ENCODE results near the gene MRPS16.

MRPS16 gene

GRCh38 chr10:73238990-73239566, 13.4 kb downstream of the MRPS16 start:
- Histone ChIP-seq H3K4me1 (ENCODE audit: insufficient read depth, low read length) (no peaks in the 10 kb centered on the region), H3K27ac (ENCODE audit: low read depth, low read length) (no peak overlapping the region), H3K9ac (ENCODE audit: low read depth, low read length) (no peak overlapping the region), H3K36me3 (ENCODE audit: insufficient read depth, low read length) (peaks cover 95% of the 10 kb centered on the region), H3K9me3 (ENCODE audit: insufficient read depth, low read depth, low read length) (no peaks in the 10 kb centered on the region), H3K27me3 (ENCODE audit: insufficient read depth, low read length) (no peaks in the 10 kb centered on the region), H3K4me3 (ENCODE audit: low read length) (no peak overlapping the region)
- 97% methylated on average over 3 of the region's 5 CpGs for WGBS

DNA sequence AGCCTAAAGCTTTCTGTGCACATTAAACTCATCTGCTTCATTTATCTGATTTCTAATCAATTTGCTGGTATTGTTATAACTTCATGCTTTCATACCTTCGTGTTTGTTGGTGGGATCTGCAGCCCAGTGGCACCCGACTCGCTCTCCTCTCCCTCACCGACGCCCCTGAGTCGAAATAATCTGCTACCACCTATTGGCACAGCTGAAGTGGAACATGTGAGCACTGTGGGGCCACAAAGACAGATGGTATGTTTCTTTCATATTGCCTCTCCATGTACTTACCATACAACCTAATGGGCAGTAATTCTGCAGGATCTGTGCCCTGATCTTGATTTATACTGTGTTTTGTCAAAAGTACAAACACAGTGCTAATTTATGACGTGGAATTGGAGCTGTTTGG, 17.7 kb downstream of the MRPS16 start:
- H3K36me3 ChIP-seq (ENCODE audit: insufficient read depth, low read length), result peaks cover 78% of the 10 kb centered on the region
- H3K4me3 ChIP-seq (ENCODE audit: low read length), result no peak overlapping the region
- H3K4me1 ChIP-seq (ENCODE audit: insufficient read depth, low read length), result no peaks in the 10 kb centered on the region
- H3K9me3 ChIP-seq (ENCODE audit: insufficient read depth, low read depth, low read length), result no peaks in the 10 kb centered on the region
- H3K9ac ChIP-seq (ENCODE audit: low read depth, low read length), result no peak overlapping the region
- no peaks in the 10 kb centered on the region for H3K27me3 ChIP-seq (ENCODE audit: insufficient read depth, low read length)
- no peak overlapping the region for H3K27ac ChIP-seq (ENCODE audit: low read depth, low read length)
- 95% methylated on average over 7 of the region's 7 CpGs for WGBS

DNA sequence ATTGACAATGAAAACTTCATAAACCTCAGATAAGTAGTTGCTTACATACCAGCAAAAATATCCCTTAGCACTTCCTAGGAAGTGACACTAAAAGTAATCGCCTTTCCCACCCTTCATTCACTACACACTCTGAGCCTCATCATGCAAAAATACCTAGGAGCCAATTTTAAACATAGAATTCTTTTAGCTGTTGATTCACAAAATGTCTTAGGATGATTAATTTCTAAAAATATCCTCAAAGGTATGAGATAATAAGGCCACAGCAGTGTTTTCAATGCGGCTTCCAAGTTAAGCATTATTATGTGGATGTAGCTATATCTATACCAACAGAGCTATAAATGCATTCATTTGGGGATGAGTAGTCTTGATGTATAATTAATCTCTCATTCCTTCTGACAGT, 18.6 kb downstream of the MRPS16 start:
- peaks cover 70% of the 10 kb centered on the region for H3K36me3 ChIP-seq (ENCODE audit: insufficient read depth, low read length)

GRCh38 chr10:73232887-73233286, 19.6 kb downstream of the MRPS16 start:
- H3K27ac ChIP-seq (ENCODE audit: low read depth, low read length), result no peak overlapping the region
- WGBS, result 94% methylated on average over 7 of the region's 8 CpGs
- H3K4me3 ChIP-seq (ENCODE audit: low read length), result no peak overlapping the region
- no peaks in the 10 kb centered on the region for H3K9me3 ChIP-seq (ENCODE audit: insufficient read depth, low read depth, low read length)
- H3K9ac ChIP-seq (ENCODE audit: low read depth, low read length), result no peak overlapping the region
- H3K4me1 ChIP-seq (ENCODE audit: insufficient read depth, low read length), result no peaks in the 10 kb centered on the region
- peaks cover 62% of the 10 kb centered on the region for H3K36me3 ChIP-seq (ENCODE audit: insufficient read depth, low read length)
- H3K27me3 ChIP-seq (ENCODE audit: insufficient read depth, low read length), result no peaks in the 10 kb centered on the region

More for the DNA sequence above, 18.6 kb downstream of the MRPS16 start:
- Histone ChIP-seq H3K9me3 (ENCODE audit: insufficient read depth, low read depth, low read length) (no peaks in the 10 kb centered on the region), H3K27ac (ENCODE audit: low read depth, low read length) (no peak overlapping the region), H3K27me3 (ENCODE audit: insufficient read depth, low read length) (no peaks in the 10 kb centered on the region), H3K4me1 (ENCODE audit: insufficient read depth, low read length) (no peaks in the 10 kb centered on the region), H3K4me3 (ENCODE audit: low read length) (no peak overlapping the region), H3K9ac (ENCODE audit: low read depth, low read length) (no peak overlapping the region)
- 89% methylated on average over 1 of the region's 2 CpGs for WGBS

DNA sequence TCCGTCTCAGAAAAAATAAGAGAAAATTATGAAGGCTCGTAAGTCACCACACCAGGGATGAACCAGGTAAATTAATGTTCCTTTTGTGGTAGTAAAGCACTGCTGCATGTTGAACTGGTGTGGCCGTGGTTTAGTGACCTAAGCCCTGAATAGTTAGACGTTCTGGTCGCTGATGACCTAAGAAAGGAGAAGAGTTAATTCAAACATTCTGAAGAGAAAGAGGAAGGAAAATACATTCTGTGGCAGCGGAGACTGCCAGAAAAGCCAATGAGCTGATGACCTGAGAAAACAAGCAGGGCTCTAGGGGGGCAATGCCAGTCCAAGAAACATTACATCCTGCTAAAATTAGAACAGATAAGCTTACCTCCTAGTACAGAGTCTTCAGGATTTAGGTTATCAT, 22.9 kb downstream of the MRPS16 start:
- Histone ChIP-seq H3K9ac (ENCODE audit: low read depth, low read length) (no peak overlapping the region), H3K4me3 (ENCODE audit: low read length) (no peak overlapping the region), H3K36me3 (ENCODE audit: insufficient read depth, low read length) (peaks cover 34% of the 10 kb centered on the region), H3K9me3 (ENCODE audit: insufficient read depth, low read depth, low read length) (no peaks in the 10 kb centered on the region), H3K27ac (ENCODE audit: low read depth, low read length) (no peak overlapping the region), H3K27me3 (ENCODE audit: insufficient read depth, low read length) (no peaks in the 10 kb centered on the region), H3K4me1 (ENCODE audit: insufficient read depth, low read length) (no peaks in the 10 kb centered on the region)
- 88% methylated on average over 6 of the region's 6 CpGs for WGBS

- H3K27ac ChIP-seq (ENCODE audit: low read depth, low read length), result no peak overlapping the region
- no peaks in the 10 kb centered on the region for H3K9me3 ChIP-seq (ENCODE audit: insufficient read depth, low read depth, low read length)
- H3K36me3 ChIP-seq (ENCODE audit: insufficient read depth, low read length), result peaks cover 21% of the 10 kb centered on the region
- 86% methylated on average over 3 of the region's 3 CpGs for WGBS
- no peaks in the 10 kb centered on the region for H3K4me1 ChIP-seq (ENCODE audit: insufficient read depth, low read length)
- no peak overlapping the region for H3K4me3 ChIP-seq (ENCODE audit: low read length)
- no peaks in the 10 kb centered on the region for H3K27me3 ChIP-seq (ENCODE audit: insufficient read depth, low read length)
- no peak overlapping the region for H3K9ac ChIP-seq (ENCODE audit: low read depth, low read length)
These were observed 24.2 kb downstream of the MRPS16 start for GRCh38 chr10:73228247-73228646.

DNA sequence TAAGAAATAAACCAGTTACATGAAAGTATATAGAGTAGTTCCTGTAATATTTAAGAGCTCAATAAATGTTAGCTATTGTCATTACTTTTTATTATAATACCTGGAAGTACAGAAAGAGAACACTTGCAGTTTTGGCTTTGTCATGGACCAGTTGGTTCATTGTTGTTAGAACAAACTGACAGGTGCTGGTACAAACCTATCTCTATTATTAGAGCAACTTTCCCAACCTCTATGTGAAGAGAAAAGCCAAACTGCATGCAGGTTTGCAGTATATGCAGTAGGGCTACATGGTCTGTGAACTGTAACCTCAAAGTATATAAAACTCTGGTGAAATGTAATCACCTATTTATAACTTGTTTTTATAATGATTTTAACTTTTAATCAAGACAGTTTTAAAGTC, 25.8 kb downstream of the MRPS16 start:
- H3K9me3 ChIP-seq (ENCODE audit: insufficient read depth, low read depth, low read length), result no peaks in the 10 kb centered on the region
- H3K27ac ChIP-seq (ENCODE audit: low read depth, low read length), result no peak overlapping the region
- H3K27me3 ChIP-seq (ENCODE audit: insufficient read depth, low read length), result no peaks in the 10 kb centered on the region
- H3K4me1 ChIP-seq (ENCODE audit: insufficient read depth, low read length), result no peaks in the 10 kb centered on the region
- H3K9ac ChIP-seq (ENCODE audit: low read depth, low read length), result no peak overlapping the region
- H3K4me3 ChIP-seq (ENCODE audit: low read length), result no peak overlapping the region
- H3K36me3 ChIP-seq (ENCODE audit: insufficient read depth, low read length), result 0 out of 2 replicates have a peak, but pooled peaks cover 6% of the 10 kb centered on the region

- no peaks in the 10 kb centered on the region for H3K4me1 ChIP-seq (ENCODE audit: insufficient read depth, low read length)
- H3K9ac ChIP-seq (ENCODE audit: low read depth, low read length), result no peak overlapping the region
- no peaks in the 10 kb centered on the region for H3K9me3 ChIP-seq (ENCODE audit: insufficient read depth, low read depth, low read length)
- no peak overlapping the region for H3K4me3 ChIP-seq (ENCODE audit: low read length)
- no peak overlapping the region for H3K27ac ChIP-seq (ENCODE audit: low read depth, low read length)
- H3K36me3 ChIP-seq (ENCODE audit: insufficient read depth, low read length), result 0 out of 2 replicates have a peak, but pooled peaks cover 4% of the 10 kb centered on the region
- H3K27me3 ChIP-seq (ENCODE audit: insufficient read depth, low read length), result no peaks in the 10 kb centered on the region
These were observed 26.9 kb downstream of the MRPS16 start for GRCh38 chr10:73225518-73225917.

GRCh38 chr10:73220989-73221388, 31.5 kb downstream of the MRPS16 start:
- no peaks in the 10 kb centered on the region for H3K4me1 ChIP-seq (ENCODE audit: insufficient read depth, low read length)
- H3K27me3 ChIP-seq (ENCODE audit: insufficient read depth, low read length), result no peaks in the 10 kb centered on the region
- H3K27ac ChIP-seq (ENCODE audit: low read depth, low read length), result no peak overlapping the region
- H3K4me3 ChIP-seq (ENCODE audit: low read length), result no peak overlapping the region
- no peaks in the 10 kb centered on the region for H3K9me3 ChIP-seq (ENCODE audit: insufficient read depth, low read depth, low read length)
- H3K36me3 ChIP-seq (ENCODE audit: insufficient read depth, low read length), result peaks cover 19% of the 10 kb centered on the region
- WGBS, result 100% methylated on average over 1 of the region's 1 CpG
- H3K9ac ChIP-seq (ENCODE audit: low read depth, low read length), result no peak overlapping the region

- Histone ChIP-seq H3K4me3 (ENCODE audit: low read length) (no peak overlapping the region), H3K36me3 (ENCODE audit: insufficient read depth, low read length) (peaks cover 19% of the 10 kb centered on the region), H3K9ac (ENCODE audit: low read depth, low read length) (no peak overlapping the region), H3K4me1 (ENCODE audit: insufficient read depth, low read length) (no peaks in the 10 kb centered on the region), H3K9me3 (ENCODE audit: insufficient read depth, low read depth, low read length) (no peaks in the 10 kb centered on the region), H3K27ac (ENCODE audit: low read depth, low read length) (no peak overlapping the region), H3K27me3 (ENCODE audit: insufficient read depth, low read length) (no peaks in the 10 kb centered on the region)
These were observed 33.1 kb downstream of the MRPS16 start for GRCh38 chr10:73219384-73219783.

GRCh38 chr10:73218431-73219191, 33.8 kb downstream of the MRPS16 start:
- Histone ChIP-seq H3K9ac (ENCODE audit: low read depth, low read length) (no peak overlapping the region), H3K27ac (ENCODE audit: low read depth, low read length) (no peak overlapping the region), H3K4me1 (ENCODE audit: insufficient read depth, low read length) (no peaks in the 10 kb centered on the region), H3K27me3 (ENCODE audit: insufficient read depth, low read length) (no peaks in the 10 kb centered on the region), H3K9me3 (ENCODE audit: insufficient read depth, low read depth, low read length) (no peaks in the 10 kb centered on the region), H3K4me3 (ENCODE audit: low read length) (no peak overlapping the region), H3K36me3 (ENCODE audit: insufficient read depth, low read length) (peaks cover 19% of the 10 kb centered on the region)
- 87% methylated on average over 2 of the region's 2 CpGs for WGBS

All from HUES64 (cell line).